ENCODE data around the gene SESN3. TPM values are rescaled to one million over a fixed set of nuclear protein-coding genes. Genes with fewer than 3 reads are reported as not detected.
A peak's percentile ranks its signal among the peaks of the same experiment; 100 is the strongest.

SESN3 gene
- total RNA-seq, 1 donor from 2014 or later = 87.2 TPM

DNA sequence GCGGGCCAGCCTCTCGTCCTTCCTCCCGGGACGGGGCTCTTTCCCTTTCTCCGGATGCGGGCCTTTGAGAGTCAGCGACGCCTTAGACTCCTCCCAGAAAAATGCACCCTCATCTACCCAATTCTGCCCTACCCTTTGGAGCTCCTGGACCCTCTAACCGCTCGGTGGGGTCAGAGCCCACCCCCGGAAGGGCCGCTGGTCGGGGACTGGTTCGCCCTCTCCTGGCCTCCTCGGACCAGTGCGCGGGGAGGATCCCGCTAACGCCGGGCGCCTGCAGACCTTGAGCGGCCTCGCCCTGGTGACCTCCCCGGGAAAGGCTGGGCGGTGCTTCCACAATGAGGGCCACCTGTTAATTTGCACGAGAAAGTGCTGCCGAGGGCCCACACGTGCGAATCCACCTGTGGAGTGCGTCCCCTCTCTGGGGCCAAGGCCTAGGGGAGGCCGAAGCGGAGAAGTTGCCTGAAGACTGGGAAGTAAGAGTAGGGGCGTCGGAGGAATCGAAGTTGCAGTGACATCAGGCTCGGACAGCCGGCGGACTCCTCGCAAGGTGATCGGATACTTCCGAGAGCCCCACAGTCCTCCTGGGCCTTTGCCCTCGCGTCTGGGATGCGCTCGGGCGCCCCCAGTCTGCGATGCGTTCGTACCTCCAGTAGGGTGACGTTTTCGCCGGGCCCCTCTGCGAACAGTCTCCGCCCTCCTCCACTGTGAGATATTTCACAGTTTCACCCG is 79.9 kb downstream of the SESN3 start:
- H3K27ac Mint-ChIP-seq = peak overlapping the region; percentile 93
- ChIA-PET CTCF (interaction anchor here (0.8 to 12.9 kb wide), 17 partner anchors 11 to 1256 kb away, joined by 3 to 305 read pairs (median 4); partner anchors contain the start of genes ENDOD1, FAM76B and SRSF8), POLR2A (interaction anchor here (0.8 to 8.5 kb wide), 16 partner anchors 43 to 642 kb away, joined by 3 to 83 read pairs (median 8); partner anchors contain the start of genes CEP57, CWC15, ENDOD1 and FAM76B)
- H3K4me1 Mint-ChIP-seq = peaks cover 38% of the 10 kb centered on the region
- no peaks in the 10 kb centered on the region for H3K27me3 Mint-ChIP-seq
- intact Hi-C loops (cut with micrococcal nuclease) = loop anchor here (1.0 to 10.0 kb wide), 18 partner anchors 55 to 1276 kb away; partner anchors contain the start of genes CWC15, ENDOD1, FAM76B and KDM4D
- peak; percentile 90 for ATAC-seq (ENCODE audit: low read depth)
- TF ChIP-seq, protein P1, sequence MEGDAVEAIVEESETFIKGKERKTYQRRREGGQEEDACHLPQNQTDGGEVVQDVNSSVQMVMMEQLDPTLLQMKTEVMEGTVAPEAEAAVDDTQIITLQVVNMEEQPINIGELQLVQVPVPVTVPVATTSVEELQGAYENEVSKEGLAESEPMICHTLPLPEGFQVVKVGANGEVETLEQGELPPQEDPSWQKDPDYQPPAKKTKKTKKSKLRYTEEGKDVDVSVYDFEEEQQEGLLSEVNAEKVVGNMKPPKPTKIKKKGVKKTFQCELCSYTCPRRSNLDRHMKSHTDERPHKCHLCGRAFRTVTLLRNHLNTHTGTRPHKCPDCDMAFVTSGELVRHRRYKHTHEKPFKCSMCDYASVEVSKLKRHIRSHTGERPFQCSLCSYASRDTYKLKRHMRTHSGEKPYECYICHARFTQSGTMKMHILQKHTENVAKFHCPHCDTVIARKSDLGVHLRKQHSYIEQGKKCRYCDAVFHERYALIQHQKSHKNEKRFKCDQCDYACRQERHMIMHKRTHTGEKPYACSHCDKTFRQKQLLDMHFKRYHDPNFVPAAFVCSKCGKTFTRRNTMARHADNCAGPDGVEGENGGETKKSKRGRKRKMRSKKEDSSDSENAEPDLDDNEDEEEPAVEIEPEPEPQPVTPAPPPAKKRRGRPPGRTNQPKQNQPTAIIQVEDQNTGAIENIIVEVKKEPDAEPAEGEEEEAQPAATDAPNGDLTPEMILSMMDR (IDR thresholded peaks at IDR 0.05) = no peak
- H3K4me3 Mint-ChIP-seq = peak overlapping the region; percentile 89
- H3K9me3 Mint-ChIP-seq = no peaks in the 10 kb centered on the region
- peaks cover 3% of the 10 kb centered on the region for H3K36me3 Mint-ChIP-seq (ENCODE audit: low read depth)
- peak; percentile 78 for DNase-seq

DNA sequence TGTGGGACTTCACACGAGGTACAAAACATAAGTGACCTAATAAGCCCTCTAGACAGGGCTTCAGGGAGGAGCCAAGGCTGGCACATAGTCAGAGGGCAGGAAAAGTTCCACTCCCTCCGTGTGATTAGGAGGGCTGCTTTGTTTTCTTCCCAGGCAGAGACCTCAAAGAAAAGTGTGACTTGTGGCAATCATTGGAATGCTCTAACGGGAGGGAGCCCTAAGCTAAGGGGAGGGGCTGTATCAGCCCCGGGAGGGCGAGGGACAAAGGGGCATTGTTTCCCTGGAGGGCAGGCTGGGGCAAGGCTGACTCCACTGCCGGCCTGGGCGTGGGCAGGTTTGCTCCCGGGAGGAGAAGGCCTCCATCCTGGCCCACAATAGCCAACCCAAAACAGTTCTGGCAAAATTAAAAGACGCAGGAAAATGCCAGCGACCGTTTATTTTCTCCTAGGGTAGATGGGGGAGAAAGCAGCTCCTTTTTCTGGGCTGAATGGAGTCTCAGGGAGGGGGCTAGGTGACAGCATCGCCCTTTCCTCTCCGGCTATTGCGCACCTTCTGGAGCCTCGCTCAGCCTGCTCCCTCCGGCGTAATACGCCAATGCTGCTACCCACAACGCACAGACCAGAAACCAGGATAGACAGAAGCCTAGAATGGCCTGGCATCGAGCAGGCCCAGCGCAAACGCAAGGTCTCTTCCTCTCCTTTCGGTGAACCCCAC is 81.2 kb downstream of the SESN3 start:
- peaks cover 38% of the 10 kb centered on the region for H3K4me1 Mint-ChIP-seq
- no peak for ATAC-seq (ENCODE audit: low read depth)

DNA sequence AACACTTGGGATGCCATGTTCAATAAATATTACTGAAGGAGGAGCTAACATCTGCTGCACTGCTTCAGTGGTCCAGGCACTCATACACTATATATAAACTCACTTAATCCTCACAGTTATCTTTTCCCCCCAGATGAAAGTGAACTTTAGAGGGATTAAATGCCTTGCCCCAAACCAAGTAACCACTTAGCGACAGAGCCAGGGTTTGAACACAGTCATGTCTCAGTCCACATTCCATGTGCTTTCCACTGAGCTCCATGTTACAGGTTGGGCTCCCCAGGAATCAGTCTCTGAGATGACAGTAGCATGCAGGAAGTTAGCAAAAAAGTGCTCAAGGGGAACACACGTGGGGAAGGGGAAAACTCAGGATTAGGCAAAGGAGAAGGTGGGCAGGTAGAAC is 82.1 kb downstream of the SESN3 start:
- Mint-ChIP-seq H3K36me3 (ENCODE audit: low read depth) (peaks cover 3% of the 10 kb centered on the region), H3K9me3 (no peaks in the 10 kb centered on the region), H3K4me3 (no peak overlapping the region), H3K27me3 (peaks cover 5% of the 10 kb centered on the region), H3K4me1 (peaks cover 30% of the 10 kb centered on the region), H3K27ac (no peak overlapping the region)
- ChIA-PET POLR2A (interaction anchor here (0.7 to 8.5 kb wide), 6 partner anchors 59 to 641 kb away, joined by 3 to 68 read pairs (median 6); partner anchors contain the start of genes CEP57, ENDOD1, FAM76B and SRSF8), CTCF (interaction anchor here (1.1 to 12.9 kb wide), 3 partner anchors 59 to 558 kb away, joined by 5 to 305 read pairs (median 91); partner anchors contain the start of genes ENDOD1 and SRSF8)
- no peak for DNase-seq
- no peak for ATAC-seq (ENCODE audit: low read depth)
- intact Hi-C loops (cut with micrococcal nuclease) = no loop called here
- TF ChIP-seq, protein P1 (IDR thresholded peaks at IDR 0.05) = no peak

More for the DNA sequence above, 81.2 kb downstream of the SESN3 start:
- POLR2A ChIA-PET = interaction anchor here (0.6 to 8.5 kb wide), 10 partner anchors 42 to 640 kb away, joined by 3 to 83 read pairs (median 7); partner anchors contain the start of genes CEP57, CWC15, ENDOD1 and FAM76B
- Mint-ChIP-seq H3K27ac (peak overlapping the region; percentile 93), H3K36me3 (ENCODE audit: low read depth) (peaks cover 3% of the 10 kb centered on the region), H3K9me3 (no peaks in the 10 kb centered on the region), H3K4me3 (peak overlapping the region; percentile 89), H3K27me3 (peaks cover 2% of the 10 kb centered on the region)
- TF ChIP-seq, protein P1 (IDR thresholded peaks at IDR 0.05) = no peak
- CTCF ChIA-PET = interaction anchor here (0.8 to 12.9 kb wide), 5 partner anchors 57 to 615 kb away, joined by 4 to 305 read pairs (median 91); partner anchors contain the start of genes ENDOD1 and SRSF8
- DNase-seq = no peak
- intact Hi-C loops (cut with micrococcal nuclease) = loop anchor here (2.0 to 10.0 kb wide), 8 partner anchors 147 to 1277 kb away; partner anchors contain the start of gene MTMR2

DNA sequence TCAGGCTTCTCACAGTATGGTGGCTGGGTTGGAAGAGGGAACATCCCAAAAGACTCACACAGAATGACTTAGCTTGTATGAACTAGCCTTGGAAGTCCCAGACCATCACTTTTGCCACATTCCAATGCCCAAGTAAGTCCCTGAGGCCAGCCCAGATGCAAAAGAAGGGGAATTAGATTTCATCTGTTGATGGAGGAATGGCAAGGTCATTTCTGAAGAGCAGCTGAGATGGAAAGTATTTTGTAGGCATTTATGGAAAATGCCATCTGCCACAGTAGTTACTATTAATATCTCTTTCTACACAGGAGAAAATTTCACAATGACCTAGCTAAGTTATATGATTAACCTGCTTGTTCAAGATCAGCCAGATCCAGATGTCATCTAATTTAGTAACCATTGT is 82.6 kb downstream of the SESN3 start:
- no peak overlapping the region for H3K4me3 Mint-ChIP-seq
- H3K36me3 Mint-ChIP-seq (ENCODE audit: low read depth) = peaks cover 3% of the 10 kb centered on the region
- no peaks in the 10 kb centered on the region for H3K9me3 Mint-ChIP-seq
- no peak for DNase-seq
- ATAC-seq (ENCODE audit: low read depth) = no peak
- H3K27ac Mint-ChIP-seq = no peak overlapping the region
- peaks cover 5% of the 10 kb centered on the region for H3K27me3 Mint-ChIP-seq
- ChIA-PET CTCF (interaction anchor here (1.1 to 11.7 kb wide), 3 partner anchors 10 to 79 kb away, joined by 4 to 91 read pairs (median 5); partner anchors contain the start of genes ENDOD1 and SRSF8), POLR2A (interaction anchor here (1.0 to 8.5 kb wide), 4 partner anchors 59 to 641 kb away, joined by 3 to 68 read pairs (median 4); partner anchors contain the start of genes ENDOD1, FAM76B and SRSF8)
- intact Hi-C loops (cut with micrococcal nuclease) = no loop called here
- TF ChIP-seq, protein P1 (IDR thresholded peaks at IDR 0.05) = no peak
- H3K4me1 Mint-ChIP-seq = peaks cover 25% of the 10 kb centered on the region

Measured in activated B cell treated with CpG ODN at 0.5 μM for 24 hours (primary cell).